Heart right ventricle (tissue), 16 donors: ENCODE data around the gene GJB2. TPM values are rescaled to one million over a fixed set of nuclear protein-coding genes. Genes with fewer than 3 reads are reported as not detected.

Source experiments
- ATAC-seq, 8 donors: fragments of 200-7000 bp; cut with Tn5 transposase; one replicate each; pipeline ENCODE4 v1.9.1; 2020; ENCODE audit warnings: mild to moderate bottlenecking in 8 of 8, moderate library complexity in 8 of 8, moderate number of reproducible peaks in 1 of 8
- DNase-seq, 2 donors: peaks; one replicate each; pipeline ENCODE4 v3.0.0-alpha.2; 2020
- H3K27ac ChIP-seq, 10 donors: fragments of 200-600 bp; sonication (generic) in 2 of 10; one replicate each; pipeline versions ENCODE4 v1.5.0 to v1.8.0; 2020 to 2022; ENCODE audit warnings: mild to moderate bottlenecking in 3 of 10
- H3K27me3 ChIP-seq, 7 donors: fragments of 200-600 bp; one replicate each; pipeline ENCODE4 v1.8.0; 2021 to 2022; ENCODE audit warnings: mild to moderate bottlenecking in 2 of 7
- H3K36me3 ChIP-seq, 9 donors: fragments of 200-600 bp; sonication (generic) in 1 of 9; one replicate each; pipeline versions ENCODE4 v1.5.0 to v1.8.0; 2020 to 2022; ENCODE audit warnings: mild to moderate bottlenecking in 2 of 9
- H3K4me1 ChIP-seq, 9 donors: fragments of 200-600 bp; sonication (generic) in 1 of 9; one replicate each; pipeline versions ENCODE4 v1.5.0 to v1.8.0; 2020 to 2022; ENCODE audit warnings: mild to moderate bottlenecking in 4 of 9
- H3K4me3 ChIP-seq, 10 donors: fragments of 200-600 bp; sonication (generic) in 2 of 10; one replicate each; pipeline versions ENCODE4 v1.5.0 to v1.8.0; 2020 to 2022; ENCODE audit warnings: mild to moderate bottlenecking in 7 of 10, moderate library complexity in 2 of 10
- H3K9me3 ChIP-seq, 11 donors: fragments of 200-600 bp in 10 of 11; sonication (generic) in 2 of 11; one replicate each; pipeline versions ENCODE4 v1.5.0 to v1.8.0; 2013 to 2022; ENCODE audit warnings: mild to moderate bottlenecking in 2 of 11, control low read depth in 1 of 11, moderate library complexity in 1 of 11
- CTCF ChIP-seq, 9 donors: fragments of 200-600 bp; sonication (generic) in 2 of 9; IDR thresholded peaks; one replicate each; pipeline versions ENCODE4 v1.5.0 to v1.8.0; 2021 to 2022; ENCODE audit warnings: antibody characterized with exemption in 9 of 9, mild to moderate bottlenecking in 5 of 9, moderate library complexity in 1 of 9
- WGBS, 2 donors: extraction: QIAGEN DNeasy Blood & Tissue Kit; methylation state at CpG; one replicate each; pipeline ENCODE4 v1.1.7; 2013; ENCODE audit warnings: inconsistent platforms in 1 of 2; 5-methylcytosine and 5-hydroxymethylcytosine counted together
- intact Hi-C, 10 donors: fragments of 100-400 bp; cut with DNase I; formaldehyde crosslinking; loops; one replicate each; pipeline versions ENCODE4 v1.11.1 to v1.14.2; 2022
- polyA plus RNA-seq, 2 donors: library from polyadenylated mRNA; stranded (reverse); fragments of 200-250 nt; gene quantifications; one replicate each; pipeline ENCODE4 v1.2.3, GENCODE V29; 2013
- total RNA-seq, 10 donors: library from RNA; stranded (reverse); fragmentation: NEBNext Ultra II Directional in 3 of 10; extraction: Animal tissue kit (Norgen Biotek cat#: 25700) in 3 of 10; gene quantifications; one replicate each; pipeline versions ENCODE4 v1.2.1 to v1.2.4, GENCODE V29; 2021 to 2023
- donor health status: Arrhythmogenic right ventricular cardiomyopathy.
- donor health status: ischemic (EF 13 %, LVEDD 7.1; RV severe dilation, severe dysfunction).
- donor health status: healthy with polysubstance abuse.
- donor health status: DM: no; HTN: yes; CAD: no.
- donor health status: DM: no; HTN: no; CAD: no.
- donor health status: ischemic (EF 25% LVEDD 6.9; RV normal size, moderate dysfunction).
- donor health status: ischemic (EF 25% LVEDD 5.7; RV mildly dilated, moderate dysfunction).
- donor health status: healthy.
- donor health status: DM: yes; HTN: yes; CAD: no.
- donor health status: Ischemic cardiomyopathy.
- donor health status: ischemic (EF 35%, LVEDD 5.7; RV mildly dilated, moderate dysfunction).
- donor health status: nonischemic (EF 11% LVEDD 7.7; RV severe dilation, severe dysfunction).
- donor health status: DM: yes; HTN: yes; CAD: no.
- donor health status: PGD.
- donor health status: ischemic (EF 29% LVEDD 5.4; RV normal size, mild dysfunction).
- donor health status: nonischemic (EF 23%, LVEDD 6.1; RV moderate dilation, normal function).

The GJB2 gene
- total and polyA plus RNA-seq, 12 donors, result 0.09 to 0.90 (median 0.28) TPM; not detected in 1

- 1 to 3% methylated on average over 76 to 85 of the region's 85 CpGs for WGBS, 2 donors
- DNase-seq (no peak), ATAC-seq (peak in 2 of 8 donors; percentile 38 to 65)
- Histone ChIP-seq H3K27me3 (peaks cover 13 to 75% (median 47%) of the 10 kb centered on the region in 7 donors), H3K4me3 (peak within 1 kb of the TSS in 9 of 10 donors; percentile 21 to 50 (median 37)), H3K4me1 (peaks cover 0 to 14% (median 8%) of the 10 kb centered on the region in 9 donors), H3K27ac (no peak within 1 kb of the TSS), H3K36me3 (no peaks in the 10 kb centered on the region), H3K9me3 (no peaks in the 10 kb centered on the region)
- intact Hi-C loops, result no loop called here
- TF ChIP-seq CTCF (IDR thresholded peaks at IDR 0.05), result peak in 1 of 9 donors; percentile 17
These were observed 39.3 kb upstream of the GJB2 start, which contains the start of gene GJB6 for GRCh38 chr13:20231839-20232555. Gene GJB6 (minus strand): TSS chr13:20232319. CDS start chr13:20223480, 8,839 bp downstream.

GRCh38 chr13:20230913-20231838, 38.4 kb upstream of the GJB2 start:
- Histone ChIP-seq H3K27me3 (peaks cover 13 to 73% (median 48%) of the 10 kb centered on the region in 7 donors), H3K36me3 (no peaks in the 10 kb centered on the region), H3K9me3 (no peaks in the 10 kb centered on the region), H3K27ac (no peak overlapping the region), H3K4me1 (peaks cover 0 to 14% (median 8%) of the 10 kb centered on the region in 9 donors), H3K4me3 (peak overlapping the region in 8 of 10 donors; percentile 21 to 50 (median 38))
- TF ChIP-seq CTCF (IDR thresholded peaks at IDR 0.05), result no peak
- intact Hi-C loops, result no loop called here
- no peak for DNase-seq
- no peak for ATAC-seq
- WGBS, 2 donors, result 30 to 36% methylated on average over 30 of the region's 30 CpGs

- no peak for ATAC-seq
- TF ChIP-seq CTCF (IDR thresholded peaks at IDR 0.05), result no peak
- Histone ChIP-seq H3K27ac (no peak overlapping the region), H3K4me3 (no peak overlapping the region), H3K27me3 (peaks cover 12 to 67% (median 41%) of the 10 kb centered on the region in 7 donors), H3K9me3 (no peaks in the 10 kb centered on the region), H3K4me1 (peaks cover 0 to 14% (median 8%) of the 10 kb centered on the region in 9 donors), H3K36me3 (no peaks in the 10 kb centered on the region)
- 52 to 60% methylated on average over 6 of the region's 6 CpGs for WGBS, 2 donors
- intact Hi-C loops, result no loop called here
- no peak for DNase-seq
These were observed 35.0 kb upstream of the GJB2 start for GRCh38 chr13:20227730-20228129.

- intact Hi-C loops, result no loop called here
- no peaks in the 10 kb centered on the region for H3K9me3 ChIP-seq
- ATAC-seq (no peak), DNase-seq (no peak)
- no peaks in the 10 kb centered on the region for H3K36me3 ChIP-seq
- H3K4me1 ChIP-seq, result peaks cover 0 to 10% (median 7%) of the 10 kb centered on the region in 9 donors
- H3K4me3 ChIP-seq, result no peak overlapping the region
- H3K27me3 ChIP-seq, result peaks cover 8 to 62% (median 37%) of the 10 kb centered on the region in 7 donors
- WGBS, 2 donors, result 82 to 83% methylated on average over 8 of the region's 8 CpGs
- no peak overlapping the region for H3K27ac ChIP-seq
- no peak for TF ChIP-seq CTCF (IDR thresholded peaks at IDR 0.05)
These were observed 34.5 kb upstream of the GJB2 start for GRCh38 chr13:20227288-20227687.
